Limb (tissue), 2 donors: ENCODE results near the gene SLC49A3.
"Not testable (repeated sequence)": the region's sequence is repeated elsewhere in the genome, so short reads cannot be mapped to it uniquely, and the experiment has no call there.

ENCODE experiments used
- DNase-seq, 2 donors: peaks; one replicate each; pipeline ENCODE4 v3.0.0-alpha.2; 2016; ENCODE audit errors: extremely low spot score in 2 of 2

Gene SLC49A3

GRCh38 chr4:722169-722725 lies 33.3 kb upstream of the SLC49A3 start:
- DNase-seq: no peak

DNA sequence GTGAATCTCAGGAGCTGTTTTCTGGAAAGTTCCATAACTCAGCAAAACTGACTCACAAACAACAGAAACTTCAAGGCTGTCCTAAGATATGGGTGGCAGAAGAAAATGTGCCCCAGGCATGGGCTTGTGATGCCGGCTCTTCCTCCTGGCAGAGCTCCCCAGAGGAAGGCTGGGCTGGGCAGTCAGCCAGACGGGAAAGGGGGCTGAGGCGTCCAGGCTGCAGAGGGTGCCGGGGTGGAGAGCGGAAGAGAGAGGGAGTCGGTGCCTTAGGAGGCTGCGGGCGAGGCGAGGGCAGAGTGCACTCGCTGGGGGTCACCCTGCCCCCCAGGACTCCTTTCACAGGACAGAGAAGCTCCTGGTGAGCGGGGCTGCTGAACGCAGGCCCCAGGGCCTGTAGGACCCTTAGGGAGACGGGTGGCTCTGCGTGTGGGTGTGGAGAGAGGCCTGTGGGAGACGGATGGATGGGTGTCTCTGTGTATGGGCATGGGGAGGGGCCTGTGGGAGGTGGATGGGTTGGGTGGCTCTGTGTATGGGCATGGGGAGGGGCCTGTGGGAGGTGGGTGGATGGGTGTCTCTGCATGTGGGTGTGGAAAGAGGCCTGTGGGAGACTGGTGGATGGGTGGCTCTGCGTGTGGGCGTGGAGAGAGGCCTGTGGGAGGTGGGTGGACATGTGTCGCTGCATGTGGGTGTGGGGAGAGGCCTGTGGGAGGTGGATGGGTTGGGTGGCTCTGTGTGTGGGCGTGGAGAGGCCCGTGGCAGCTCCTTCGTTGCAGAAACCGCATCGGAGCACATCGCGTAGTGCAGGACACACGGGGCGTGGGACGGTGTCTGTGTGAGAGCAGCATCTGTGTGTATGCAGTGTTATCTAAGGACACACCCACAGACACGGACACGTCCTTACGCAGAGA lies 32.6 kb upstream of the SLC49A3 start:
- DNase-seq: no peak

- DNase-seq: no peak
These were observed 31.3 kb upstream of the SLC49A3 start for GRCh38 chr4:720111-720860.

DNA sequence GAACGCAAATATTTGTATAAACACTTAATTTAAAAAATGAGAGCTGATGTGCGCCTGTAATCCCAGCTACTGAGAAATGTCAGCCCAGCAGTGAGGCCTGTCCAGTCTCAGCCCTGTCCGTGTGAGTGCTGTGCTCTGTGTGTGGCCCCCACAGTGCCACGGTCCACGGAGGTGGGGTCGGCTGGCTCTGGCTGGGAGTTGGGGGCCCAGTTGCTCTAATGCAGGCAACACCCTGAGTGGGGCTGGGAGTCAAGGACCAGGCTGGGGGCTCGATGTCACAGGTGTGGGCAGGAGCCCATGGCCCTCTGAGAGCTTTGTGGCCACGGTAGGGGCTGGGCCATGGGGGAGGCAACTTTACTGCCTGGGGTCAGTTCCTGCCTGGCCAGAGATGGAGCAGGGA lies 29.5 kb upstream of the SLC49A3 start:
- no peak for DNase-seq

DNA sequence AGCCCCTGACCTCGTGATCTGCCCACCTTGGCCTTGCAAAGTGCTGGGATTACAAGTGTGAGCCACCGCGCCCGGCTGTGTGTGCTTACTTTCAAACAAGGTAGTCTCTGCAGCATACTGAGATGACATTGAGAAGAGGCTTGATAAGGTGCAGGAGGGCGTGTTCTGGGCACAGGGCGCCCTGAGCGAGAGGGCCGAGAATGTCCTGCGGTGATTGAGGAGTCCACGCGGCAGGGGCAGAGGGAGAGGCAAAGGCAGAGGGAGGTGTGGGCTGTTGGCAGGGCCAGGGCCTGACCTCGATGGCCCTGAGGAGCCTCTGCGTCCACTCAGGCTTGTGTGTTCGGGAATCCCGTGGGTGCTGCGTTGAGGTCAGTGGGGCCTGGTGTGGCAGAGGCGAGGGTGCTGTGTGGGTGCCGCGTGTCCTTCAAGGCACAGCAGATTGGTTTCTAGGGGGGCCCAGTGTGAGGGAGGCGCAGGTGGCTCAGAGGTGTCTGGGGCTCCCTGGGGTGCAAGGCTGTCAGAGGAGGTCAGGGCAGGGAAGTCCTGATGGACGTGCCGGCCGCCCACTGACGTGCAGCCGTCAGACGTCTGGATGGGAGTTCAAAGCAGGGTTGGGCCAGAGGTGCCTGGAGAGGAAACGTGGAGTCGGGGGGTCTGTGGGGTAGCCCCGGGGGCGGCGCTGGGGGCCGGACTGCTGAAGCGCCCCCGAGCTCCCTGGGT lies 28.8 kb upstream of the SLC49A3 start:
- no peak for DNase-seq

- DNase-seq: no peak
These were observed 25.1 kb upstream of the SLC49A3 start for GRCh38 chr4:714087-714486.

GRCh38 chr4:712916-713632 lies 24.1 kb upstream of the SLC49A3 start:
- no peak for DNase-seq

GRCh38 chr4:712093-712492 lies 23.1 kb upstream of the SLC49A3 start:
- no peak for DNase-seq

- no peak for DNase-seq
These were observed 22.0 kb upstream of the SLC49A3 start for GRCh38 chr4:710916-711315.

DNA sequence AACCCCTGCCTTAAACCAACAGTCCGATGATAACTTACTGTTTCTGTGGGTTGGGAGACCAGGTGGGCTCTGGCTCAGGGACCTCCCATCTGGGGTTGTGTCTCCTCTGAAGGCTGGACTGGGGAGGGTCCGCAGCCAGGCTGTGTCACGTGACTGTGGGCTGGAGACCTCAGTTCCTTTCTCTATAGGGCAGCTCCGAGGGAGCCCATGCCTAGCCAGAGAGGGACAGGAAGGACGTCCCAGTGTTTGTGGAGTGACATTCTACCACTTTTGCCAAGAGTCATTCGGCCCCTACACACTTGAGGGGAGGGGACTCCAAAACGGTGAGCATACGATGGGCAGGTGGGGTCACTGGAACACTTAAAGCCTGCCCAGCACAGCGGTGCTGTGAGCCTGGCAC lies 21.2 kb upstream of the SLC49A3 start:
- no peak for DNase-seq

DNA sequence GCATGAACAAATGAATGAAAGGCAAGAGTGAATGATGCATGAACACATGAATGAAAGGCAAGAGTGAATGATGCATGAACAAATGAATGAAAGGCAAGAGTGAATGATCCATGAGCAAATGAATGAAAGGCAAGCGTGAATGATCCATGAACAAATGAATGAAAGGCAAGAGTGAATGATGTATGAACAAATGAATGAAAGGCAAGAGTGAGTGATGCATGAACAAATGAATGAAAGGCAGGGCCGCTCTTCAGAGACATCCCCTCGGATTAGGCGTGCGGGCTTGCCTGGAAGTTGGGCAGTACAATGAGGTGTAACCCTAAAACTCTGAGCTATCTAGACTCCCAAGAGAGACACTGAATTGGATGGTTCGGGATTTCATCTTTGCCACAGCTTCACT lies 20.4 kb upstream of the SLC49A3 start:
- DNase-seq: no peak

DNA sequence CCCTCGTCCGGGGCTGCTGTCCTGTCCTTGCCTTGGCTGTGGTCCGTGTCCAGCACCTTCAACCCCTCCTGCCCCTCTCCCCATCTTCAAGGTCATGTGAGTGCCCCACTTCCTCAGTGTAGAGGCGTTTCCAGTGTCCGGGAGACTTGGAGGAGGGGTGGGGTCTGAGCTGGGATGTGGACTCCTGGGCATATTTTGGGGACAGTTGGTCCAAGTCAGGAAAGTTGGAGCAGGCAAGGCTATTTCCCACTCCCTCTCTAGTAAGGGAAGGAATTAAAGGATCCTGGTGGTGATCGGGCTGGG lies 19.6 kb upstream of the SLC49A3 start:
- DNase-seq: no peak

DNA sequence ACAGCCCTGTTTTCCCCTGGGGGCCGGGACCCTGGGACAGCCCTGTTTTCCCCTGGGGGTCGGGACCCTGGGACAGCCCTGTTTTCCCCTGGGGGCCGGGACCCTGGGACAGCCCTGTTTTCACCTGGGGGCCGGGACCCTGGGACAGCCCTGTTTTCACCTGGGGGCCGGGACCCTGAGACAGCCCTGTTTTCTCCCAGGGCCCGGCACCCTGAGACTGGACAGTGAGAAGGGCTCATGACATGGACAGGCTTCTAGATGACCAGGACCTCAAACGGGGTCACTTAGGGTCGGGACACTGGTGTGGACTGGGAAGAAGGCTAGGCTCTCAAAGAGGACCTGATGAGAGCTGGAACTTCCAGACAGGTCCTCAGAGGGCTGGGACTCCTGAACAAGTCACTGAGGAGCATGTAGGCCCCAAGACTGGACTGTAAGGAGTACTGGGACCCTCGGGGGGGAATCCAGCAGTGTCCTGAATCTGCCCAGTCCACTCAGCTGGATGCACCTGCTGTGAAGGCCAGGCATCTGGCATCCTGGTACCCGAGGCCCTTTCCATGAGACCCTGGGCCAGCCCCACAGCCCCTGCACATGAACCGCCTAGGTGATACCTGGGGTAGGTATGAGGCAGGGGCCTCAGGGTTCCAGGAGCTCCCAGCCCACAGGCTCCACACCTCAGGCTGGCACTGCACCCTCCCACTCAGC lies 19.1 kb upstream of the SLC49A3 start:
- DNase-seq: no peak

- DNase-seq: no peak
These were observed 18.1 kb upstream of the SLC49A3 start for GRCh38 chr4:706834-707598.

DNA sequence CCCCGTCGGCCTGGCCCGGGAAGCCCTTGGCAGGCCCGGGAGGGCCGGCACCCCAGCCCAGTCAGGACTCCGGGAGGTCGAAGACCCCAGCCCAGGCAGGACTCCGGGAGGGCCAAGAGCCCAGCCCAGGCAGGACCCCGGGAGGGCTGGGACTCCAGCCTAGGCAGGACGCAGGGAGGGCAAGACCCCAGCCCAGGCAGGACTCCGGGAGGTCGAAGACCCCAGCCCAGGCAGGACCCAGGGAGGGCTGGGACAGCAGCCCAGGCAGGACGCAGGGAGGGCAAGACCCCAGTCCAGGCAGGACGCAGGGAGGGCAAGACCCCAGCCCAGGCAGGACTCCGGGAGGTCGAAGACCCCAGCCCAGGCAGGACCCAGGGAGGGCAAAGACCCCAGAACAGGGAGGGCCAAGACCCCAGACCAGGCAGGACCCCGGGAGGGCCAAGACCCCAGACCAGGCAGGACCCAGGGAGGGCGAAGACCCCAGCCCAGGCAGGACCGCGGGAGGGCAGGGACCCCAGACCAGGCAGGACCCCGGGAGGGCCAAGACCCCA lies 17.2 kb upstream of the SLC49A3 start:
- DNase-seq: not testable (repeated sequence)

- peak; percentile 94 to 100 for DNase-seq
These were observed 16.5 kb upstream of the SLC49A3 start, which contains the start of gene PCGF3 for GRCh38 chr4:705278-706082. PCGF3 (plus strand) TSS chr4:705832; CDS start chr4:733681, 27,849 bp downstream.

DNA sequence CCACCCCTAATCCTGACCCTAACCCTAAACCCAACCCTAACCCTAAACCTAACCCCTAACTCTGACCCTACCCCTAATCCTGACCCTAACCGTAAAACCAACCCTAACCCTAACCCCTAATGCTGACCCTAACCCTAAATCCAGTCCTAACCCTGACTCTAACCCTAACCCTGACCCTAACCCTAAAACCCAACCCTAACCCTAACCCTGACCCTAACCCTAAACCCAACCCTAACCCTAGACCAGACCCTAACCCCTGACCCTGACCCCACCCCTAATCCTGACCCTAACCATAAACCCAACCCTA lies 16.0 kb upstream of the SLC49A3 start:
- DNase-seq: no peak

GRCh38 chr4:704198-704891 lies 15.4 kb upstream of the SLC49A3 start:
- peak in 1 of 2 donors; percentile 59 for DNase-seq
